ENCODE results near the gene U2AF2.

Gene U2AF2

DNA sequence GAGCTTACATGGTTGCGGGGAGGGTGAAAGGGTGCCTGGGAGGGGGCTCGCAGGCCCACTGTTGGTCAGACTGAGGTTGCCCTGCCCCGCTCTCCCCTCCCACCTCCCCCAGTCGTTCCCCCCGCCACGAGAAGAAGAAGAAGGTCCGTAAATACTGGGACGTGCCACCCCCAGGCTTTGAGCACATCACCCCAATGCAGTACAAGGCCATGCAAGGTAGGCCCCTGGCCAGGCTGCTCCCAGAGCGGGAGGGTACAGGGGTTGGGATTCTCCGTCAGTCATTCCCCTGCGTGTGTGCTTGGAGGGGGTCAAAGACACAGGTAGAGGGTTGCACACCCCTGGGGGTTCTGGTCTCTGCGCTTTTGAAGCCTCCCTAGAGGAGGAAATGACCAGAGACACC, 5.6 kb downstream of the U2AF2 start:
- Histone ChIP-seq H3K4me3 (ENCODE audit: low read length in 2 of 2) (no peak overlapping the region), H3K4me1 (ENCODE audit: control insufficient read depth, insufficient read depth, low read length) (peaks cover 43% of the 10 kb centered on the region), H3K27me3 (ENCODE audit: control insufficient read depth in 1 of 2, insufficient read depth in 2 of 2, low read length in 2 of 2) (no peaks in the 10 kb centered on the region), H3K9ac (ENCODE audit: low read length in 2 of 2) (no peak overlapping the region), H3K9me3 (ENCODE audit: control insufficient read depth in 2 of 2, low read length in 2 of 2) (no peaks in the 10 kb centered on the region), H3K36me3 (ENCODE audit: control insufficient read depth in 2 of 2, insufficient read depth in 2 of 2, low read length in 2 of 2) (peaks cover 37 to 47% of the 10 kb centered on the region in 2 donors), H3K27ac (ENCODE audit: low read length) (no peak overlapping the region)

DNA sequence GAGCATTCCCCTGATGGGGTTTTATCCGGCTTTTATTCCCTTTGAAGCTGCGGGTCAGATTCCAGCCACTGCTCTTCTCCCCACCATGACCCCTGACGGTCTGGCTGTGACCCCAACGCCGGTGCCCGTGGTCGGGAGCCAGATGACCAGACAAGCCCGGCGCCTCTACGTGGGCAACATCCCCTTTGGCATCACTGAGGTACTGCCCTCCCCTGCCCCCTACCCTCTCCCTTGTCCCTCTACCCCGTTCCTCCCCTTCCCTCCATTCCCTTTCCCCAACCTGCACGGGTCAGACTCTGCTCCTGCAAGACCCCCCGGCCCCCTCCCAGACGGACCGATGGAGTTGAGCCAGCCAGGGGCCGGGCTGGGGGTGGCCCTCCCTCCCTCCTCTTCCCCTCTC, 6.2 kb downstream of the U2AF2 start:
- no peaks in the 10 kb centered on the region for H3K27me3 ChIP-seq (ENCODE audit: control insufficient read depth in 1 of 2, insufficient read depth in 2 of 2, low read length in 2 of 2)
- H3K9ac ChIP-seq (ENCODE audit: low read length in 2 of 2): no peak overlapping the region
- no peak overlapping the region for H3K27ac ChIP-seq (ENCODE audit: low read length)
- no peaks in the 10 kb centered on the region for H3K9me3 ChIP-seq (ENCODE audit: control insufficient read depth in 2 of 2, low read length in 2 of 2)
- no peak overlapping the region for H3K4me3 ChIP-seq (ENCODE audit: low read length in 2 of 2)
- peaks cover 38% of the 10 kb centered on the region for H3K4me1 ChIP-seq (ENCODE audit: control insufficient read depth, insufficient read depth, low read length)
- H3K36me3 ChIP-seq (ENCODE audit: control insufficient read depth in 2 of 2, insufficient read depth in 2 of 2, low read length in 2 of 2): peaks cover 38 to 49% of the 10 kb centered on the region in 2 donors

DNA sequence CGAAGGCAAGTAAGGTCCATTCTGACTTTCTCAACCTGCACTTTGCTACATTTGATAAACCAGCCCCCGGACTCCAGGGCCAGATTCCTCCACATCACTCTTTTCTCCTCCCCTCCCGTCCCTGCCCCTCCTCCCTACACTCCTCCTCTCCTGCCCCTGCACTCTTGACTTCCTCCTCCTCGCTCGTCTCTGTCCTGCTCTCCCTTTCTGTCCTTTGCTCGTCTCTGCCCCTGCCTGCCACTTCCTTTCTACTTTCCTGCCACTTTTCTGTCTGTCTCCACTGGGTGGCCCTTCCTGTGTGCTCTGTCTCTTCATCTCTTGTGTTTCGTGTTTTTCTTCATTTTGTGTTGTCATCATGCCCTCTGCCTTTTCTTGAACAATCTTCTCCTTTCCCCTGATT, 7.0 kb downstream of the U2AF2 start:
- H3K27me3 ChIP-seq (ENCODE audit: control insufficient read depth in 1 of 2, insufficient read depth in 2 of 2, low read length in 2 of 2): no peaks in the 10 kb centered on the region
- no peak overlapping the region for H3K9ac ChIP-seq (ENCODE audit: low read length in 2 of 2)
- peaks cover 29% of the 10 kb centered on the region for H3K4me1 ChIP-seq (ENCODE audit: control insufficient read depth, insufficient read depth, low read length)
- peaks cover 45 to 57% of the 10 kb centered on the region in 2 donors for H3K36me3 ChIP-seq (ENCODE audit: control insufficient read depth in 2 of 2, insufficient read depth in 2 of 2, low read length in 2 of 2)
- no peak overlapping the region for H3K27ac ChIP-seq (ENCODE audit: low read length)
- no peaks in the 10 kb centered on the region for H3K9me3 ChIP-seq (ENCODE audit: control insufficient read depth in 2 of 2, low read length in 2 of 2)
- H3K4me3 ChIP-seq (ENCODE audit: low read length in 2 of 2): no peak overlapping the region

DNA sequence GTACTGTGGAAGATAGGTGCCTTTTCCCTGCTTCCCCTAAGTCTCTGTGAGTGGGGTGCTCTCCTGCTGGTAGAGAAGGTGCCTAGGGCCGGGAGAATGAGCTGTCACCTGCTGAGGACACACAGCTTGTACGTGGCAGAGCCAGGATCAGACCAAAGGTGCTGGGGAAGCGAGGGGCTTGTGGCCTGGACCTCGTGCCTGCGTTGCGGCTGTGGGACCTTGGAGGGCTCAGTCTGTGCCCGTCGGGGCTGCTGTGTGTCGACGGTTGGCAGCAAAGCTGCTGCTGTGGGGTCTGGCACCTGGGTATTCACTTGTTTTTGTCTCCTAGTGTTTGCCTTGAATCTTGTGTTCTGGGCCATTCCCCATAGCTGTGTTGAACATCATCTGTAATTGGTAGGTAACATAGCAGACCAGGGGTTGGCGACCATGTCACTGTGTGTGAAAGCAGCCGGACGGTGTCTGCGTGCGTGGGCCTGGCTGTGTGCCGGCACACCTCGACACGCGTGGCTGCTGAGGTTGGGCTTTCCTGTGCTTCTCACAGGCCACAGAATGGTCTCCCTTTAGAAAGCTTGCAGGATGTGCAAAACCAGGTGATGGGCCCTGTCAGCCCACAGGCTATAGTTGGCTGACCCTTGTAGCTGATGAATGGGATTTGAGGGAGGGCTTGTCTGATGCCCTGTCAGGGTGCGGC, 9.2 kb downstream of the U2AF2 start:
- Histone ChIP-seq H3K4me1 (ENCODE audit: control insufficient read depth, insufficient read depth, low read length) (peaks cover 8% of the 10 kb centered on the region), H3K27ac (ENCODE audit: low read length) (no peak overlapping the region), H3K4me3 (ENCODE audit: low read length in 2 of 2) (no peak overlapping the region), H3K27me3 (ENCODE audit: control insufficient read depth in 1 of 2, insufficient read depth in 2 of 2, low read length in 2 of 2) (no peaks in the 10 kb centered on the region), H3K9ac (ENCODE audit: low read length in 2 of 2) (no peak overlapping the region), H3K36me3 (ENCODE audit: control insufficient read depth in 2 of 2, insufficient read depth in 2 of 2, low read length in 2 of 2) (peaks cover 57 to 72% of the 10 kb centered on the region in 2 donors), H3K9me3 (ENCODE audit: control insufficient read depth in 2 of 2, low read length in 2 of 2) (no peaks in the 10 kb centered on the region)

DNA sequence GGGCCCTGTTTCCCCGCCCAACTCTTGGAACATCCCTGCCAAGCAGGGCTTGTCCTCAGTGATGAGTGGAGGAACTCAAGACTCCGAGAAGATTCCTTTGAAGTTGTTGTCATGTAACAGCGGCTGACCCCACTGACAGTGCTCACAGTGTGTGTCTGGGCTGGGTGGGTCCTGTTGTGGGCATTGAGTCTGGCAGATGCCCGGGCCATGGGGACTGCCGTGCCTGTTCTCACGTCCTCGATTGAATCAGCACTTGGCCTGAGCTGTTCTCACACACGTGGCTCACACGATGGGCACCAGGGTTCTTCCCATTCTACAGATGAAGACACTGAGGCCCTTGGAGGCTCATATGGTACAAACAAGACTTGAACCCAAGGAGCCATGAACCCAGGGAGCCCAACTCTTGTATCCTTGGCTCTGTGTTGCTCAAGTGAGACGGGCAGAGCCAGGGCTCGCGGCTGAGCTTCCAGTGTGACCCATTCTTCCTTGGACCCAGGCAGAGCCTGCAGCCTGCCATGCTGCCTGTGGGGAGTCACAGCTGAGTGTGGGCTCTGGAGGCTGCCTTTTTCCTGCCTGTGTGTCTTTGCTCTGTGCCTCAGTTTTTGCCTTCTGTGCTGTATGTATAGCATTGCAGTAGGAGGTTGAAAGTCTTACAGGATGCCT, 11.6 kb downstream of the U2AF2 start:
- Histone ChIP-seq H3K4me3 (ENCODE audit: low read length in 2 of 2) (no peak overlapping the region), H3K27ac (ENCODE audit: low read length) (no peak overlapping the region), H3K9me3 (ENCODE audit: control insufficient read depth in 2 of 2, low read length in 2 of 2) (no peaks in the 10 kb centered on the region), H3K4me1 (ENCODE audit: control insufficient read depth, insufficient read depth, low read length) (peaks cover 3% of the 10 kb centered on the region), H3K9ac (ENCODE audit: low read length in 2 of 2) (no peak overlapping the region), H3K27me3 (ENCODE audit: control insufficient read depth in 1 of 2, insufficient read depth in 2 of 2, low read length in 2 of 2) (no peaks in the 10 kb centered on the region), H3K36me3 (ENCODE audit: control insufficient read depth in 2 of 2, insufficient read depth in 2 of 2, low read length in 2 of 2) (peaks cover 61 to 75% of the 10 kb centered on the region in 2 donors)

DNA sequence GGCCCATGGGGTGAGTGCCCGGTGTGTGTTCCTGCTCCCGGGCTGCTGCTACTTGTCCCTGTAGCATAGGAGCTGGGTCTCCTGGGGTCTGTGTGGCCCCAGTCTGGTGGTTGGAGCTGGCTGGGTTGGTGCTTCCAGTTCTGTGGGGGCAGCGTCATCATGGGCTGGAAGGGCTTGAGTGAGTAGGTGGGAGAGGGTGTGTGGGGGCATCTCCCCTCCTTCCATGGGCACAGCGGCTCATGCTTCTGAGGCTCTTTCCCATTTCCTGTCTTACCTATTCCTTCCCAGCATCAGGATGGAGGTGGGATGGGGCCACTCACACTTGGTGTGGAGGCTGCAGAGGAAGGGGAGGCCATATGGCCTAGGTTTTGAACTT, 12.2 kb downstream of the U2AF2 start:
- Histone ChIP-seq H3K9ac (ENCODE audit: low read length in 2 of 2) (no peak overlapping the region), H3K4me3 (ENCODE audit: low read length in 2 of 2) (no peak overlapping the region), H3K27ac (ENCODE audit: low read length) (no peak overlapping the region), H3K36me3 (ENCODE audit: control insufficient read depth in 2 of 2, insufficient read depth in 2 of 2, low read length in 2 of 2) (peaks cover 56 to 69% of the 10 kb centered on the region in 2 donors), H3K9me3 (ENCODE audit: control insufficient read depth in 2 of 2, low read length in 2 of 2) (no peaks in the 10 kb centered on the region), H3K4me1 (ENCODE audit: control insufficient read depth, insufficient read depth, low read length) (peaks cover 3% of the 10 kb centered on the region), H3K27me3 (ENCODE audit: control insufficient read depth in 1 of 2, insufficient read depth in 2 of 2, low read length in 2 of 2) (no peaks in the 10 kb centered on the region)

DNA sequence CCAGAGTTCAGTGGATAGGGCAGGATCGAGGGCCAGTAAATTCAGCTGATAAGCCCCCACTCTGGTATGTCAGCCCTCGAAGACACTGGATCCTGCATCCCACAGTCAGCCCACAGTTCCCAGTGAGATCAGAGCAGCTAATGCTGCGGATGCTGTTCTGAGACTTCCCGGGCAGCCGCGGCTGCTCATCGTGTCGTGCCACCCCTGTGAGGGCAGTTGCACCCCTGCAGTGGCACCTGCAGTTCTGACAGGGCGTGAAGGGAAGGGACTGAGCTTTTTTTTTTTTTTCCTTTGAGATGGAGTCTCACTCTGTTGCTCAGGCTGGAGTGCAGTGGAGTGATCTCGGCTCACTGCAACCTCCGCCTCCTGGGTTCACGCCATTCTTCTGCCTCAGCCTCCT, 12.7 kb downstream of the U2AF2 start:
- Histone ChIP-seq H3K4me3 (ENCODE audit: low read length in 2 of 2) (no peak overlapping the region), H3K27ac (ENCODE audit: low read length) (no peak overlapping the region), H3K27me3 (ENCODE audit: control insufficient read depth in 1 of 2, insufficient read depth in 2 of 2, low read length in 2 of 2) (no peaks in the 10 kb centered on the region), H3K4me1 (ENCODE audit: control insufficient read depth, insufficient read depth, low read length) (peaks cover 3% of the 10 kb centered on the region), H3K36me3 (ENCODE audit: control insufficient read depth in 2 of 2, insufficient read depth in 2 of 2, low read length in 2 of 2) (peaks cover 53 to 70% of the 10 kb centered on the region in 2 donors), H3K9ac (ENCODE audit: low read length in 2 of 2) (no peak overlapping the region), H3K9me3 (ENCODE audit: control insufficient read depth in 2 of 2, low read length in 2 of 2) (no peaks in the 10 kb centered on the region)

DNA sequence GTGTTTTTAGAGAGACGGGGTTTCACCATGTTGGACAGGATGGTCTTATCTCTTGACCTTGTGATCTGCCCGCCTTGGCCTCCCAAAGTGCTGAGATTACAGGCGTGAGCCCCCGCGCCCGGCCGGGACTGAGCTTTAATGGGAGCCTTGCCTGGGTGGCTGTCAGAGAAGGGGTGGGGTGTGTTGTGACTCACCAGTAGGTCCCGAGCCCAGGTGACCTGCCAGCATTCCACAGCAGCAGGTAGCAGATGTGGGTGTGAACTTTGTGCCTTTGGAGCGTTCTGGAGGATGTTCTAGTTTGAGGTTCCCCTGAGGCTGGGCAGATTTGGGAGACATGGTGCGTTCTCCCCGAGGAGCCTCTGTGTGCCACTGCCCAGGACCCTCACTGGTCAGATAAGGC, 13.1 kb downstream of the U2AF2 start:
- H3K27me3 ChIP-seq (ENCODE audit: control insufficient read depth in 1 of 2, insufficient read depth in 2 of 2, low read length in 2 of 2): no peaks in the 10 kb centered on the region
- no peak overlapping the region for H3K4me3 ChIP-seq (ENCODE audit: low read length in 2 of 2)
- no peaks in the 10 kb centered on the region for H3K9me3 ChIP-seq (ENCODE audit: control insufficient read depth in 2 of 2, low read length in 2 of 2)
- H3K9ac ChIP-seq (ENCODE audit: low read length in 2 of 2): no peak overlapping the region
- H3K4me1 ChIP-seq (ENCODE audit: control insufficient read depth, insufficient read depth, low read length): peaks cover 3% of the 10 kb centered on the region
- H3K36me3 ChIP-seq (ENCODE audit: control insufficient read depth in 2 of 2, insufficient read depth in 2 of 2, low read length in 2 of 2): peaks cover 49 to 65% of the 10 kb centered on the region in 2 donors
- H3K27ac ChIP-seq (ENCODE audit: low read length): no peak overlapping the region

DNA sequence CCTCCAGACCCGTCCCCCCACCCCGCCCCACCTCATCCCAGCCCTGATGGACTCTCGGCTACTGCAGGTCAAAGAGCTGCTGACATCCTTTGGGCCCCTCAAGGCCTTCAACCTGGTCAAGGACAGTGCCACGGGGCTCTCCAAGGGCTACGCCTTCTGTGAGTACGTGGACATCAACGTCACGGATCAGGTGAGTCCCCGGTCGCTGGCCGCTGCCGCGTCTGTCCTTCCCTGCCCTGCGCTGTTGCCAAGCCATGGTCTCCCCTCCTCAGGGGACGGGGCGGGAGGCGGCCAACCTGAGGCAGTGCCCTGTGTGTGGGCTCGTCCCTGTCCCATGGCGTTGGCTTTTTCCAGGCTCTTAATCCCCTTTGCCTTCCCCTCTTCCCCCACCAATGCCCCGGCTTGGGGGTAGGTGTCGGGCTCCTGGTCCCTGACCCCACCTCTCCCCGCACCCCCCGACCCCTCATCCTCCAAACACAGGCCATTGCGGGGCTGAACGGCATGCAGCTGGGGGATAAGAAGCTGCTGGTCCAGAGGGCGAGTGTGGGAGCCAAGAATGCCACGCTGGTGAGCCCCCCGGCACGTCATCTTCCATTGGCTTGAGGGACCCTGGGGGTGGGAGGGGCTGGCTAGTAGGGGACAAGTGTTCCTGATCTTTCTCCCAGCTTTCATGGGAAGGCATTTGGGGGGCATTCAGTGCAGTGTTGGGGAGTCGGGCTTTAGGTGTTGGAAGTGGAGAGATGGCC, 13.9 kb downstream of the U2AF2 start:
- no peaks in the 10 kb centered on the region for H3K9me3 ChIP-seq (ENCODE audit: control insufficient read depth in 2 of 2, low read length in 2 of 2)
- no peaks in the 10 kb centered on the region for H3K27me3 ChIP-seq (ENCODE audit: control insufficient read depth in 1 of 2, insufficient read depth in 2 of 2, low read length in 2 of 2)
- peaks cover 40 to 57% of the 10 kb centered on the region in 2 donors for H3K36me3 ChIP-seq (ENCODE audit: control insufficient read depth in 2 of 2, insufficient read depth in 2 of 2, low read length in 2 of 2)
- H3K27ac ChIP-seq (ENCODE audit: low read length): no peak overlapping the region
- no peak overlapping the region for H3K4me3 ChIP-seq (ENCODE audit: low read length in 2 of 2)
- H3K4me1 ChIP-seq (ENCODE audit: control insufficient read depth, insufficient read depth, low read length): peaks cover 3% of the 10 kb centered on the region
- H3K9ac ChIP-seq (ENCODE audit: low read length in 2 of 2): no peak overlapping the region

DNA sequence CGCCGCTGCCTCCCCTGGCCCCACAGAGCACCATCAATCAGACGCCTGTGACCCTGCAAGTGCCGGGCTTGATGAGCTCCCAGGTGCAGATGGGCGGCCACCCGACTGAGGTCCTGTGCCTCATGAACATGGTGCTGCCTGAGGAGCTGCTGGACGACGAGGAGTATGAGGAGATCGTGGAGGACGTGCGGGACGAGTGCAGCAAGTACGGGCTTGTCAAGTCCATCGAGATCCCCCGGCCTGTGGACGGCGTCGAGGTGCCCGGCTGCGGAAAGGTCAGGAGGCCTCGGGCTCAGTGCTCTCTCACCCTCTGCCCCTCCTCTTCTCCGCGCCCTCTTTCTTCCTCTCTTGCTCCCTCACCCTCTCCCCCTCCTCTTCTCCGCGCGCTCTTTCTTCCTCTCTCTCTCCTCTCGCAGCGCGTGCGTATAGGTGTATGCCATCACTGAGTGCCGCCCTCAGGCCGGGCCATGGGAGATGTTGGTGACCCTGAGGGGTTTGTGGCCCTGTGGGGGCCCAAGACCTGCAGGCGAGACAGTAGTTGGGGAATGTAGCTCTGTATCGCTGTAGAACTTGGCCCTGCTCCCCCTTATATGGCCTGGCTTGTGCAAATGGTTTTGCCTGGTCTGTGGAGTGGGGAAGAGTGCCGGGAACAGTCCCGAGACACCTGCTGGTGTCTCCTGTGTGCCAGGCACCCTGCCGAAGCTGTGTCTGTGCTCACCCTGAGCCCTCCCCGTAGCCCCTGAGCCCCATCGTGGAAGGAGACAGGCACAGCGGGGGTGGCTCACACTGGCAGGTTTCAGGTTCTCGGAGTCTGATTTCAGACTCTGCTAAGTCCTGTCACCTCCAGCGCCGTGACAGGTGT, 14.8 kb downstream of the U2AF2 start:
- Histone ChIP-seq H3K27ac (ENCODE audit: low read length) (no peak overlapping the region), H3K36me3 (ENCODE audit: control insufficient read depth in 2 of 2, insufficient read depth in 2 of 2, low read length in 2 of 2) (peaks cover 34 to 49% of the 10 kb centered on the region in 2 donors), H3K4me1 (ENCODE audit: control insufficient read depth, insufficient read depth, low read length) (peaks cover 7% of the 10 kb centered on the region), H3K9me3 (ENCODE audit: control insufficient read depth in 2 of 2, low read length in 2 of 2) (no peaks in the 10 kb centered on the region), H3K27me3 (ENCODE audit: control insufficient read depth in 1 of 2, insufficient read depth in 2 of 2, low read length in 2 of 2) (no peaks in the 10 kb centered on the region), H3K9ac (ENCODE audit: low read length in 2 of 2) (no peak overlapping the region), H3K4me3 (ENCODE audit: low read length in 2 of 2) (no peak overlapping the region)
